T-helper 22 cell (primary cell): ENCODE results near the gene ZIC2.

Experiments used
- DNase-seq: peaks from one replicate; pipeline ENCODE4 v3.0.0-alpha.2; 2020; ENCODE audit warnings: low read depth

ZIC2 gene

DNA sequence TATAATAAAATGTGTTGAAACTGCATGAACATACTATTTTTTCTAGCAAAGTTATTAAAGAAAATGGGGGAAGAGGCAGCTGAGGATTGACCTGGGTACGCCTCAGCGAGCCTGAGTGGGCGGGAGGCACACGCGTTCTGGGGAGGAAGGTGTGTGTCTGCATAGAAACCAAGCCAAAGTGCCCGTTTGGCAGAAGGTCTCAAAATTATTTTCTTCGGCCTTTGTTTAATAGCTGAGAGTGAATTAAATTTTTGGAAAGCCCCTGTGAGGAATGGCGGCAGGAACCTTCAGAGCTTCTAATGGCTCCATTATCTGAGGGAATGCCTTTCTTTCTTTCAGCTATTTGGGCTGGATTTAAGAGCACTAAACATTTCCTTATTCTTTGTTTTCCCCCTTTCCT is 5.2 kb downstream of the ZIC2 start:
- DNase-seq = no peak

DNA sequence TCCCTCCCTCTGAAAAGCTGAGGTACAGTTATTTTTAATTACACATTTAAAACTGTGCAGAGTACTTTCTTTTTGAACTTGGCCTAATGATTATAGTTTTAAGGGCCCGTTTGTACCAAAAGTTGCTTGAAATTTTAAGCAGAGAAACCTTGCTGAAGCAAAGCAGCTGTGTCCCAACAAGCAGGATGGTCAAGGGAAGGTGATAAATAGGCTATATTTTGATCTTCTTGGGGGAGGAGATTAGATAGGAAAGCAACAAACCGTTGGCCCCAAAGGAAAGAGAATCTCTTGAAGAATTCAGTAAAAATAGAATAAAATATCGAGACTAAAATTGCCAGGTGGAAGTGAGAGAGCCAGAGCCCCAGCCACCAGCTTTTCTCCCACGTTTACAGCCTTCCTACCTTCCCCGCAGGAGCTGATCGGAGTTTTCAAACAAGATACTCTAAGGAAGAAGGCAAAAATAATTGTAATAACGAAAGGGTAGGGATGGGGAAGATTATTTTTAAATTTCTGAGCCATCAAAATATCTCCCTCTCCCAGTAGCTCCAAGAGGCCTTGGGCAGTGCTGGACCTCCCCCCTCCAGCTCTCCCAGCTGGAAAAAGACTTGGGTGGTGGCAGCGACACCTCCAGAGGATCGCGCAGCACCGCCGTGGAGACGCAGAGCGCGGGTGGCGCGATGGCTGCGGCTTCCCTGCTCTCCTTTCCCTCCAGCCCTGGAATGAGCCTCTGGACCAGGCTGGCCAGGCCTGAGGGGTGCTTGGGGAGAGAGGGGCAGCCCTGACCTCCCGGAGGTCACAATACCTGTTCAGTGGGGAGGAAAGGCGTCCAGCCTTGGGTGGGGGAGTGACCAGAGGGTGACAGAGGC is 5.8 kb downstream of the ZIC2 start:
- DNase-seq = no peak

DNA sequence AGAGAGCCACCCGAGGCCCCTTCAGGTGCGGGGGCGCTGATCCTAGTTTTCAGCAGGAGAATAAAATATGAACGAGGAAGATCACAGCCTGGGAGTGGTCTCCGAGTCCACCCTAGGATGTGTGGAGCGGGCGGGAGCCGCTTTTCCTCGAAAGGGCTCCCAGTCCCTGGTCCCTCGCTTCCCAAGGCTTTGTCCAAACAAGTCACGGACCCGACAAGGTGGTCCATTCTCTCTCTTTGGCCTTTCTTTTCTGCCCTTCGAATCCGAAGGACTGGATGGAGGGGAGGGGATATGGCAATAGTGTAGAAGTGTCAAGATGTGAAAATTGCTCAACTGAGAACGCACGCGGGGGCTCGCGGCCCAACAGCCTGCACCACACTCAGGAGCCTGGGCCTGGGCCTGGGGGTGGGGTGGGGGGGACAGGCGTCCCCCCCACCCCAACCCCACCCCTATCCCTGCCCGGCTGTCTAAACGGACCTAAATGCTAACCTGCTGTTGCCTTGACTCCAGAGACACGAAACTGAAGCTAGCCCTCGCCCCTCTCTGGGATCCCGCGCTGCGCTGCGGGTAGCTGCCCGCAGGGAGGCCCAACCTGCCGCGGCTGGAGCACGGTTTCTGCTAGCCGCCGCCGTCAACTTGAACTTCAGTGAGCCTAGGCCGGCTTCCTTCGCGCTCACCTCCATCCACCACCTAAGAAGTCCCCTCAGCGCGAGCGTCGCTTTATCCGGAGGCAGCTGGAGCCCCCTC is 7.1 kb downstream of the ZIC2 start:
- no peak for DNase-seq

DNA sequence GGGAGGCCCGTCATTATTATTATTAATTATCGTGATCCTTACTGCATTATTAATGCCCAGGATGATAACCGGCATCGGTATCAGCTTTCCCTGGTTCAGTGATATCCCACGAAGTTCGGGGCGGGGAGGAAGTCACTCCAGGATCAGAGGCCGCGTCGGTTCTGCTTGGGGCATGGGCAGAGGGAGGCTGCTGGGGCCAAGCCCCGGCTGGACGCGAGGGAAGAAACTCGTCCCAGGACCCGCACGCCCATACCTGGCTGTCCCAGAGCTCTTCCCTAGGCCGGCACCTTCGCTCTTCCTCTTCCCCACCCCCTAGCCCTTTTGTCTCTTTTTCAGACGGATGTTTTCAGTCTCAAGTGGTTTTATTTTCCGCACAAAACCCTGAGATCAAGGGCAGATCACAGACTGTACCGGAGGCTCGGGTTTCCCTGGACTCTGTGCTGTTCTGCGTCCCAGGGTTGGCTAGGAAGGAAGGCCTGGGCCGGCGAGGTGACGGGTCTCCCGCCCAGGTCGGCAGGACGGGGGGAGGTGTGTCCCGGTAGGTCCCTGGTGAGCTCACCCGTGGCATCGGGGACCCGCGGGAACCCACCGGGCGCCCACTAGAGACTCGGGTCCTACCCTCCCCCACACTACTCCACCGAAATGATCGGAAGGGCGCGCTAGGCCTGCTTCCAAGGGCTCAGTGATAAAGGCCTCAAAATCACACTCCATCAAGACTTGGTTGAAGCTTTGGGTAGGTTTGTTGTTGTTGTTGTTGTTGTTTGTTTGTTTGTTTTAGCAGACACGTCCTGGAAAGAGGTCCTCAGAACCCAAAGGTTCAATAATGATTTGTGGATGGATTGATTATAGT is 7.9 kb downstream of the ZIC2 start:
- no peak for DNase-seq

DNA sequence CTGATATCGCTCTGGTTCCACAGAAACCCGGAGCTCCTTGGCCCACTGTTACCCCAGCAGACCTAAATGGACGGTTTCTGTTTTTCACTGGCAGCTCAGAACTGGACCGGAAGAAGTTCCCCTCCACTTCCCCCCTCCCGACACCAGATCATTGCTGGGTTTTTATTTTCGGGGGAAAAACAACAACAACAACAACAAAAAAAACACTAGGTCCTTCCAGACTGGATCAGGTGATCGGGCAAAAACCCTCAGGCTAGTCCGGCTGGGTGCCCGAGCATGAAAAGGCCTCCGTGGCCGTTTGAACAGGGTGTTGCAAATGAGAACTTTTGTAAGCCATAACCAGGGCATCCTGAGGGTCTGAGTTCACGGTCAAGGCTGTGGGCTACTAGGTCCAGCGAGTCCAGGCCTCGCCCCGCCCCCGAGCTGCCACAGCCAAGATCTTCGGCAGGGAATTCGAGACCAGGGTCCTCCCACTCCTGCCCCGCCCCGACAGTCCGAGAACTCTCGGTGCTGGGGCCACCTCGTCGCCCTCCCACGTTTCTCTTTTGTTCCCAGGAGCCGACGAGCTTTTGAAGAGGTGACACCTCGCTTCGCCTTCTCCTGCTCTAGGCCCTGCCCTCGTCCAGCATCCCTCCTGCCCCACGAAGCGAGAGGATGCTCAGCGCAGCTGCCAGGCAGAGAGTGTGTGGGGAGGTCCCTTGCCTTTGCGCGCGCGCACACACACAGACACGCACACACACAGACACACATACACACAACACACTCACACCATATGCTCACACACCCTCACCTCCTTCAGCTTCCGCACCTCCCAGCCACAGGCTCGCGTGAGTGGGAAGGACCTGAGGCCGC is 8.8 kb downstream of the ZIC2 start:
- DNase-seq = no peak

DNA sequence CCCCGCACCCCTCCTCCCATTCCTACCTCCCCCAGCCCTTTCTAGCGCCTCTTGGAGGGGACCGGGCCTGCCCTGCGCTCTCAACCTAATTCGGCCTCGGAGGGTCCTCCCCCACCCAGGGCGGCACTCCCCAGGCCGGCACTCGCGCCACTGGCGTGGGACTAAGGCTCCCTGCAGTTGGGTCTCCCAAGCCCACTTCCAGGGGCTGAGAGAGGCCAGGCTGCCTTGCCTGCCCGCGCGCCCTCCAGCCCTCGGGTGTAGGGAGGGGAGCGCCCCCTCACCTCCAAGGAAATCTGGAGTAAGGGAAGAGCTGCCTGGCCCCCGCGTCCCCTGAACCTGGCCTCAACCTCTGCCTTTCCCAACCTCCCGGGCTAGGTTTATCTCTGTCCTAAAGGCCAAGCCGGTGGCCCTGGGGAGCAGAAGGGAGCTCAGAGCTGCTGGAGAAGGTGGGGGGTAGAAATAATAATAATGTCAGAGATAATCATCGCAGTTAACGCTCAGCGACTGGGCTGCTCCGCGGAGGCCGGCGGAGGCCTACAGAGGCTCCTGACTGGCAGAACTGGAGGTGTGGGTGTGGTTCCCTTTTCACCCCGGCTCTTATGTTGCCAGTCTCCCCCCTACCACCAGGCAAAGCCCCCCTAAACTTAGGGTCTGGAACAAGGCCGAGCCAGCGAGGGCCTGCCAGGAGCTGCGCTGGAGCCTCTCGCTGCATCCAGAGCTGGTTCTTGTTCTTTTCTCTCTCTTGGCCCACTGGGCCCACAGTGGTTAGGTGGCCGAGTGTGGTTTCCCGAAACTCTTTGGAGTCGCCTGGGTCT is 9.6 kb downstream of the ZIC2 start:
- no peak for DNase-seq

DNA sequence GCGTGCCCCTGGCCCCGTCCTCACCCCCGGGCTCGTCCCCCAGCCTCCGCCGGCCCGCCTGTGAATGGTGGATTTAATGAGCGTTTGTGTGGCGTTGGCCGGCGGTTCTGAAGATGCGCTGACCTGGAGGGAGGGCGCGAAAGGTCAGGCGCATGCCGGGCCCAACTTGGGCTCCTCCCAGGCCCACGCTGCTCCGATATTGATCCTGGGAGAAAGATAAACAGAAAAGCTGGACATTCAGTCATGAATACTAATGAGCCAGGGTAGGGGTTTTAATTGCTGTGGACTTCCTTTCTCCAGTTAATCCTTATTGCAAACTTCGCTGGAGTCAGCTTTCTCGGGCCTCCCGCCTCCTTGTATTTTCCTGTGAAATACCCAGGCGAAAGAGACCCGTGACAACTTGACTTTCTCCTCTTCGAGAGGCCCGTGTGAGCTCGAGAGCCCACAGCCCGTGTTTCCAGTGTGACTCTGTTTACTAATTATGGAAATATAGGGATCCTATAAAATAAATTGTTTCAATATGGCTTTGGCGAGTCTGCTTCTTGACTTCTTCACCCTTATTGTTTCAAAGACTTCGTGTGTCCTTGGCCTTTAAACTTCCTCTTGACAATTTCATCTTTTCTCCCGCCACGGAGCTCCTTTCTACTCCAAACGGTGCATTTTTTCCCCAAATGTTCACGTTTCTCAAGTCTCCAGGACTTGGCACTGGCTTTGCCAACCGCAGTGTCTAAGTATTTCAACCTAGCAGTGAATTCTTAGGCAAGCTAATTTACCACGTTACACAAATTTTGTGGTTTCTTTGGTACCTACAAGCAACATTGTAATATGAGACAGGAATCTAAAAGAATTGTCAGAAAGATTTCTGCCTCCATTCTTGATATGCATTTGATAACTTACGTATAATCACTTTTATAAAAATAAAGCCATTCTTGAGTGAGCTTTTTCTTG is 10.5 kb downstream of the ZIC2 start:
- no peak for DNase-seq

DNA sequence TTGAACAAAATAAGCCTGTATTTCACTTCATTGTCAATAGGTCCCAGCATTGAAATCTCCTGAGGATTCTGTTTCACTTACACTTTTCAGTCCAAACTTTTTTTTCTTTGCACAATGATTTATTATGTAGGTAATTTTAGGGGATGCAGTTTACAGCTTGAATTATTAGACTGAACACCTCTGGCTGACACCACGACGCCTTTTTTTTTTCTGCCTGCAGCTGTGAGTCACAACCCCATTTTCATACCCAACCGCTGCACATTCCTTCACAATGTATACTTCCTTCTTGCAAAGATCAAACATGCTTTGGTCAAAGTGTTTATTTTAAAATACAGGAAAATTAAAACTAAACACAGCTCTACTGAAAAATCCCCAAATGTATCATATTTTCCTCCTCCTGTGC is 11.4 kb downstream of the ZIC2 start:
- no peak for DNase-seq

DNA sequence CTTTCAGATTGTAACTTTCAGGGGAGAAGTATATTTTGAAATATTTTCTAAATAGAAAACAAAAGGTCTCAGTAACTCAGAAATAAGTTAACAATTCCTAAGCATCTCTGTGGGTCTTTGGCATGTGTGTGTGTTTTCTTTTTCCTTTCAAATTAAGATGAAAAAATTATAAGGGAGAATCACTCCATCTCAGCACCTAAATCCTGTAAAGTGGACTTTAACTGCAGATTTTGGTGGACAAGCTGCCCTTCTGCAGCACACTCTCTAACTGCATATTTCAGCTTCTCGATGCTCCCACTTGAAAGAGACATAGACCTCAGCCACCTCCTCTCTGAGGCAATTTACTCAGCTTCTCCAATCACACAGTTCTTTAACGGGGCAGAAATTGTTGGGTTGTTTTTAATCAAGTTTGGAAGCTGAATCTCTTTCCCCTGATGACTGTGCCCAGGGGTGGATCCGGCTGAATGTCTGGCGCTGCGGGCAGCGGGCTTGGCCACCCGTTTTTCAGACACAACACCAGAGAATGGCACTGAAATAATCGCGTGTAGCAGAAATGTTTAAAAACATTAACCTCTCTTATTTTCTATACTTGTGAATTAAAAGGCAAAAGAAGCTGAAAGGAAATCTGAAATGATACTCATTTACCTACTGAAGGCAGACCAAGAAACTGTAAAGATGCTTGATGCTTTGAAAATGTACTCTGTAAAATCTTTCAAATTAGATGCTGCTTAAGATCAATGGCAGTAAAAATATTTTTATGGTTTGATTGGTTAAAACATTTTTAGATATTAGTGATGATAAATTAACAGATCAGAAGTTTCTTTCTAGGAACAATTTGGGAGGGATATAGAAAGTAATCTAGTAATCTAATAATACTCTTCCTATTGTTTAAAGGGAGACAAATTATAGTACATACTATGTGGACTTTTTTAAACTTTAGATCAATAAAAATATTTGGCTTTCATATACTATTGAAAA is 12.4 kb downstream of the ZIC2 start:
- DNase-seq = no peak

DNA sequence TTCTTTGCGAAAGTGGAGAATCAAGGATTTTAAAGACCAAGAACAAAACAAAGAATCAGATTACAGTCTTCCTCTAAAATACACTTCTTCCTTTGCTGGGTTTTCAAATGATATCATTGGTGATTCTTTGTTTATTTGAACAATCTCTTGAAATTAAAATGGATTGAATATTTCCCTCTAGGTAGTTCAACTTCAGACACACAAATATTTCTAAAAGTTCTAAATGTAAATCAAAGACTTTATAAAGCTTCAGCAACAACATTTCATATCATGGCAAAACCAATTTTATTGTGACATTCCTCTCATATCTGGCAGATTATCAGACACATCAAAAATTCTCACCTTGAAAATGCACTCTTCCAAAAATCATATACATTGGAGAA is 13.0 kb downstream of the ZIC2 start:
- no peak for DNase-seq

DNA sequence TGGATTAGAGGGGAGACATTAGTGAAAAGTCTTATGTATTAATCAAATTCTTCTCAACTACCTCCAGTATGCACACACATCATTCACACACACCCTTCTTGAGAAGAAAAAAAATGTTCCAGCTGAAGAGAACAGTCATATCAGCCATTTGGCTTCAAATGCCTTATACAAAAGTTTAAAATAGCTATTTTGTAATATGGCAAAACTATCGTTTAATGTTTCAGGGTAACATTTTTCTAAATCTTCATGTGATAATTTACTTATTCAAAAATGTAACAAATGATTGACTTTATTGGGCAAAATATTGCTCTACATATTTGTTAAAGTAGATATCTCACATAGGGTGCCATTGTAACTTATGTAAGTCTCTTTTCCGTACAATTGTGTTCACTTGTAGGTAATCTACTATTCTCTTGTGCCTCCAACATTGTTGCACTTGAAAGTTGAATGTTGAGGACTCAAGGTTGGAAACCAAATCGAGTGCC is 13.6 kb downstream of the ZIC2 start:
- no peak for DNase-seq

DNA sequence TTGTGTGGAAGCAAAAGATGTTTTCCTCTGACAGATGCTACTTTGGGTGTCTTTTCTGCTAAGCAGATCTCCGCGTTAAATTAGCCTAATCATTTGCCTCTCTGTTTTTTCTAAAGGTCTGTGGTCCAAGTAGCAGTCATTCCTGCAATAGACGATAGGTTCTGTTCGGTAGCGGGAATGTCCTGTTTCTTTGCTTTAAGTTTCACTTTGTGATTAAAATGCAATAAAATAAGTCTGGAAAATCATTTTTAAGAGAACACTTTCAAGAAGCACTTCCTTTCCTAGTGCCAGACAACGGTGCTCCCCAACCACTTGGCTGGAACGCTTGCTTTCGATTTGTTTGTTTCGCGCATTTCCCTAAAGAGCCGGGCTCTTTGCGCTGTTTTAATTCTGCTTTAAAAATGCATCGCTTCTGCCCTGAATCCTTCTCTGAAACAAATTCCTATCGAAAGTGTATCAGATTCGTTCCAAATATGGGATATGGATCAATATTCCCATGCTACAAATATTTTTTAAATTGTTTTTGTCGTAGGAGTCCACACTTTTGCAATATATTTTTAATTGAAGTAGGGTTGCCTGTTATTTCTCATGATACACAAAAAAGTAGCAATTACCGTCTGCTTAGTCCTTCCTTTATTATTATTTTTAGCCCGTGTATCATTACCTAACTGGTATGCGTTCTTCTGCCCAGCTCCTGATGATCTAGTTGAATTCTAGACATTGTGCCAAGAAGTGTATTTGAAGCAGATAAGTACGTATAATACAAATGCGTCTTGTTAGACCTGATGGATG is 14.2 kb downstream of the ZIC2 start:
- no peak for DNase-seq

DNA sequence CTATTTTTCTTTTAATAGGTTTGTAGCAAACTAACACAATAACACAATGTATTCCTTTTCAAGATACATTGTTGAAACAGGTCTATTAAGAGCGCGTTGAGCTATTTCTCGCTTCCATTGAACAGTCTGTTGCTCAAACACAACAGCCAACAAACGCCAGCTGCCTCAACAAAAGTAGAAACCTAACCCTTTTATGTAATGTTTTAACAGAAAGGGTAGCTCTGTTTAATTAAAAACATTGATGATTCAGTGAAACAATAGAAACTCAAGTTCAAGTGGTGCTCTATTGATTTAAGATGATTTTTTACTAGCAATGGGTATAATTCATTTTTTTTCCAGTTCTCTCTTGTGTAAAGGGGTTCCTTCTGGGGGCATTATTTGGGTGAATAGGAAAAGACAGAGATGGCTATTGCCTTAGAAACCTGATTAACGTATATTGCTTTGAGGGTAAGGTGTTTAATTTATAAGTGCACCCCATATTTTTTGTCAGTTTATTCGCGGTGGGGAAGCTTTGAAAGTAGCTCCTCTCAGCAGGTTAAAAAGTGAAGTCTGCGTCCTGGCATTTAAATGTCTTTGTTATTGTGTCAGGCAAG is 14.9 kb downstream of the ZIC2 start:
- no peak for DNase-seq

DNA sequence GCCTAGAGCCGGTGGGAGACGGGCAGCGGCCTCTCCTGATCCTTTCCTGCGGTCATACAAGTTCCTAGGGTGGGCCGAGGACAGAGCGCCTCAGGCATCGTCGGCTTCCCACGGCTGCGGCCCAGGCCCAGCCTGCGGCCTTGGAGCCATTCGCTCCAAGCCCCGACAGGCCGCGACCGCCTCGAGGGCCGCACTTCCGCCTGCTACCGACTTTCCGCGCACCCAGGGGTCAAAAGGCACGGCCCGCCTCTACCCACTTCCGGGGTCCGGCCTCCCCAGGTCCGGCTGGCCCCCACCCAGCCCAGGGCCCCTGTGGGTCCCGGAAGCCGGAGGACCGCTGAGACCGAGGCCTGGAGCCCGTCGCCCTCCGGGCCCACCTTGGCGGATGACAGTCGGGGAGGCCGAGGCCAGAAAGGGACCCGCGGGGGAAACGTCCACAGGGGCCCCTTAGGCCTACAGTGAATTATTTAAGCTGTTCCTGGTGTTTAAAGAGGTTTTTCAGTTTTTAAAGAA is 16.2 kb downstream of the ZIC2 start:
- no peak for DNase-seq

DNA sequence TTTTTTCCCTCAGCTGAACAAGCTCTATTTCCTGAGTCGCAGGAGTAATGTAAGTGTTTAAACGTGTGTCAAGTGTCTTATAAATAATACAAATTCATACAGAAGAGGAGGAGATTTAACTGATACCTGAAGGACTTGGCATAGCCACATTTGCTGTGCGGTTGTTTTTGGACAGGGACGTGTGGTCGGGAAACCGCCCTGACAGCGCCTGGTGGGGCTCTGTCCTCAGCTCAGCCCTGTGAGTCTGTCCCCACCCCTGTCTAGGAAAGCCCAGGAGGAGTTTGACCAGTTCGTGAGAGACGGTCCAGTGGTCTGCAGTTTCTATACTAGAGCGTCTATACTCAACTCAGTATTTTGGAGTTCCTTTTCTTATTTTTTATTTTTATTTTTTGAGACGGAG is 16.7 kb downstream of the ZIC2 start:
- no peak for DNase-seq

DNA sequence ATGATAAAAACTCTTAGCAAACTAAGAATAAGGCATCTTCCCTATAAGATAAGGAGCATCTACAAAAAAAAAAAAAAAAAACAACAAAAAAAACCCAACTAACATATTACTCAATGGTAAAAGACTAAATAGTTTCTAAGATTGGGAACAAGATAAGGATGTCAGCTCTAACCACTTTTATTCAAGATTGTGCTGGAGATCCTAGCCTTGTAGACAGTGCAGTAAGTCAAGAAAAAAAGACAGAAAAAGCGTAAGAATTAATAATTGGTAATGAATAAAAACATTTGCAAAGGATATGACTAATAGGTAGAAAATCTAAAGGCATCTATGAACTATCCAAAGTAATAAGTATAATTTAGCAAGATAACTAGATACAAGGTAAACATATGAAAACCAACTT is 33.0 kb downstream of the ZIC2 start:
- no peak for DNase-seq
